Keratinocyte (primary cell): Measurements from ENCODE around the gene KRT73. TPM values are rescaled to one million over a fixed set of nuclear protein-coding genes. Genes with fewer than 3 reads are reported as not detected.

Experiments
- DNase-seq: peaks from one replicate; pipeline ENCODE4 v3.0.0-alpha.2; 2011; ENCODE audit warnings: low read depth, missing footprints, low spot score
- FAIRE-seq: peaks from 2 replicates; lab custom pipeline; 2011; peaks lifted over from hg19 to GRCh38; lab: Jason Lieb, UNC
- H2AFZ ChIP-seq: 2 replicates; pipeline ENCODE4 v1.6.0; 2012; ENCODE audit warnings: low read length, control low read depth, inconsistent platforms; ENCODE audit not compliant: control insufficient read depth
- H3K27ac ChIP-seq: 2 replicates; pipeline ENCODE4 v1.5.1; 2011; ENCODE audit warnings: low read length; ENCODE audit not compliant: control insufficient read depth, insufficient read depth
- H3K27me3 ChIP-seq: 3 replicates; pipeline ENCODE4 v1.6.0; 2011; ENCODE audit warnings: low read length; ENCODE audit not compliant: control insufficient read depth, insufficient read depth; ENCODE audit errors: extremely low read depth
- H3K36me3 ChIP-seq, 2 experiments: 2 replicates in 1 of 2; 3 replicates in 1 of 2; pipeline ENCODE4 v1.5.1; 2011; ENCODE audit warnings: low read length in 2 of 2, mild to moderate bottlenecking in 1 of 2; ENCODE audit not compliant: control insufficient read depth in 2 of 2, insufficient read depth in 2 of 2; ENCODE audit errors: extremely low read depth in 1 of 2
- H3K4me1 ChIP-seq: 3 replicates; pipeline ENCODE4 v1.5.1; 2011; ENCODE audit warnings: low read length; ENCODE audit not compliant: control insufficient read depth, insufficient read depth; ENCODE audit errors: extremely low read depth
- H3K4me2 ChIP-seq: 3 replicates; pipeline ENCODE4 v1.6.0; 2011; ENCODE audit warnings: low read depth, low read length; ENCODE audit not compliant: control insufficient read depth, insufficient read depth; ENCODE audit errors: extremely low read depth
- H3K4me3 ChIP-seq, 3 experiments: fragments of 200-600 bp in 1 of 3; sonication (generic) in 1 of 3; 2 replicates in 2 of 3; 3 replicates in 1 of 3; pipeline ENCODE4 v1.5.1; 2011 to 2016; ENCODE audit warnings: low read length in 3 of 3, mild to moderate bottlenecking in 3 of 3, control low read depth in 2 of 3, inconsistent platforms in 1 of 3, low read depth in 1 of 3, mixed read lengths in 1 of 3, mixed run types in 1 of 3, moderate library complexity in 1 of 3; ENCODE audit not compliant: control insufficient read depth in 2 of 3, insufficient read depth in 2 of 3; ENCODE audit errors: extremely low read depth in 1 of 3
- H3K79me2 ChIP-seq: 2 replicates; pipeline ENCODE4 v1.6.0; 2012; ENCODE audit warnings: low read length; ENCODE audit not compliant: control insufficient read depth, insufficient read depth
- H3K9ac ChIP-seq: 3 replicates; pipeline ENCODE4 v1.6.0; 2011; ENCODE audit warnings: low read length; ENCODE audit not compliant: control insufficient read depth, insufficient read depth; ENCODE audit errors: extremely low read depth
- H3K9me1 ChIP-seq: 3 replicates; pipeline ENCODE4 v1.6.0; 2011; ENCODE audit warnings: low read length; ENCODE audit not compliant: control insufficient read depth, insufficient read depth; ENCODE audit errors: extremely low read depth
- H3K9me3 ChIP-seq: 2 replicates; pipeline ENCODE4 v1.5.1; 2012; ENCODE audit warnings: low read depth, low read length; ENCODE audit not compliant: control insufficient read depth
- H4K20me1 ChIP-seq: 3 replicates; pipeline ENCODE4 v1.6.0; 2011; ENCODE audit warnings: low read length; ENCODE audit not compliant: control insufficient read depth, insufficient read depth; ENCODE audit errors: extremely low read depth
- EZH2 ChIP-seq: IDR thresholded peaks from one replicate; pipeline ENCODE4 v1.6.1; 2012; ENCODE audit warnings: inconsistent platforms, mild to moderate bottlenecking, low read length, moderate library complexity
- dilution Hi-C: fragments of 300-500 bp; cut with MboI; formaldehyde crosslinking; loops from one replicate; pipeline ENCODE4 v1.7.0; 2020; ENCODE audit warnings: low sequenced_read_pairs; ENCODE audit not compliant: extremely low pct_ligation_motif_present
- polyA plus RNA-seq, 5 experiments: library from polyadenylated mRNA; depleted of rRNA in 3 of 5; stranded (reverse) in 3 of 5; stranded (forward) in 1 of 5; unstranded in 1 of 5; fragments of >200 nt; gene quantifications; 1 replicate in 1 of 5; 2 replicates in 3 of 5; 3 replicates in 1 of 5; pipeline versions ENCODE4 v1.2.1 to v1.2.3, GENCODE V29; 2011 to 2012; ENCODE audit warnings: missing spikeins in 2 of 5, low read depth in 1 of 5, low replicate concordance in 1 of 5
- TF ChIP-seq, protein P1 (sequence below), 3 experiments: IDR thresholded peaks in 1 of 3; conservative IDR thresholded peaks in 1 of 3; optimal IDR thresholded peaks in 1 of 3; 2 replicates in 2 of 3; 3 replicates in 1 of 3; pipeline versions ENCODE3 to v1.5.1; 2011; ENCODE audit warnings: low read length in 3 of 3, mild to moderate bottlenecking in 3 of 3, moderate library complexity in 2 of 3, control low read depth in 1 of 3, inconsistent platforms in 1 of 3; ENCODE audit not compliant: insufficient read depth in 2 of 3; ENCODE audit errors: extremely low read depth in 1 of 3

KRT73 gene
- polyA plus RNA-seq, 1 donor (not counting 4 experiments of a cell fraction or from before 2014, with no cell fraction given) = 0.03 TPM

DNA sequence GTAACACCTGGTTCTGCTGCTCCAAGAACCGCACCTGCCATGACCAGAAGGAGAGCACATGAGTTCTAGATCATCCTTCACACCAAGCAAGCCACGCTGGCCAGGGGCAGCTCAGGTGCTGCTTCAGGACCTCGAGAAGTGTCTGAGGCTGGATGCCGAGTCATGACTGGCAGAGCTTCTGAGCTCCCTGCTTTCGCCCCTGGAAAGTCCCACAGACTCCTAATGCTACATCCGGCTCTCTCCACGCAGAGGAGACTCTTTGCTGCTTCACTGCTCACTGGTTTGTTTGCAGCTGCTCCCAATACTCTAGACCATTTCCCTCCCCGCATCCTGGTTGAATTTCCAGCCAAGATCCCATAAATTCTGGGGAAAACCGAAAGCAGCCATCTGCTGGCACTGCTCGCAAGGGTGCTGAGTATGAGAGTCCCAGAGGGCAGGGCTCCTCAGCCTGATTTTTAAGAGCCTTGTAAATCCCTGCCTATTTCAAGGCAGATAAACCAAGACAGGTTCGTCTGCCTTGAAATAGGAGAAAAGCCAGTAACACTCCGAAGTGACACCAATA is 32.2 kb upstream of the KRT73 start:
- Histone ChIP-seq H4K20me1 (no peaks in the 10 kb centered on the region), H3K9ac (no peak overlapping the region), H3K36me3 (no peaks in the 10 kb centered on the region), H3K9me3 (peaks cover 2% of the 10 kb centered on the region), H3K79me2 (no peaks in the 10 kb centered on the region), H3K4me1 (peaks cover 11% of the 10 kb centered on the region), H3K27ac (no peak overlapping the region), H3K27me3 (peaks cover 8% of the 10 kb centered on the region), H3K9me1 (no peaks in the 10 kb centered on the region), H2AFZ (peak overlapping the region; percentile 1), H3K4me2 (peak overlapping the region; percentile 60), H3K4me3 (peak overlapping the region in 1 of 3 experiments; percentile 11)
- dilution Hi-C loops = no loop called here
- no peak for TF ChIP-seq EZH2
- TF ChIP-seq, protein P1, sequence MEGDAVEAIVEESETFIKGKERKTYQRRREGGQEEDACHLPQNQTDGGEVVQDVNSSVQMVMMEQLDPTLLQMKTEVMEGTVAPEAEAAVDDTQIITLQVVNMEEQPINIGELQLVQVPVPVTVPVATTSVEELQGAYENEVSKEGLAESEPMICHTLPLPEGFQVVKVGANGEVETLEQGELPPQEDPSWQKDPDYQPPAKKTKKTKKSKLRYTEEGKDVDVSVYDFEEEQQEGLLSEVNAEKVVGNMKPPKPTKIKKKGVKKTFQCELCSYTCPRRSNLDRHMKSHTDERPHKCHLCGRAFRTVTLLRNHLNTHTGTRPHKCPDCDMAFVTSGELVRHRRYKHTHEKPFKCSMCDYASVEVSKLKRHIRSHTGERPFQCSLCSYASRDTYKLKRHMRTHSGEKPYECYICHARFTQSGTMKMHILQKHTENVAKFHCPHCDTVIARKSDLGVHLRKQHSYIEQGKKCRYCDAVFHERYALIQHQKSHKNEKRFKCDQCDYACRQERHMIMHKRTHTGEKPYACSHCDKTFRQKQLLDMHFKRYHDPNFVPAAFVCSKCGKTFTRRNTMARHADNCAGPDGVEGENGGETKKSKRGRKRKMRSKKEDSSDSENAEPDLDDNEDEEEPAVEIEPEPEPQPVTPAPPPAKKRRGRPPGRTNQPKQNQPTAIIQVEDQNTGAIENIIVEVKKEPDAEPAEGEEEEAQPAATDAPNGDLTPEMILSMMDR (optimal IDR thresholded peaks at IDR 0.05 in 1 of 3, IDR thresholded peaks at IDR 0.05 in 1 of 3, conservative IDR thresholded peaks at IDR 0.05 in 1 of 3; ENCODE audit: extremely low read depth in 1 of 3, insufficient read depth in 2 of 3, low read length in 3 of 3) = no peak
- DNase-seq (no peak), FAIRE-seq (no peak)

DNA sequence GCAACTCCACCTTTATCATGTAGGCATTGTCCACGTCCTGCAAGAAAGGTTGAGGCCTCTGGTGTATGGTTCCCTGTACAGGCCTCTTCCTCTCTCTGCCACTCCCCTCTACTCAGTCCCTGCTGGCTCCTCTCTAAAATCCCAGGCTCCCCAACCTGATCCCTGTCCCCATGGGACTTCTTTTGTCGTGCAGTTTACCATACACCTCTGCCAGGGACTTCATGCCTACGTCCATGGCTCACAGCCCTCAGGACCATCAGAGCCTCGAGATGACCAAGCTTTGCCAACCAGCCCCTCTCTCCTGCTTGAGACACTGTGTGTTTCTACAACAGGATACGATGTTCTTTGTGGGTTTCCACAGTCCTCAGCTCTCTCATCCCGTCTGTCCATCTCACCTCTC is 30.7 kb upstream of the KRT73 start:
- peaks cover 5% of the 10 kb centered on the region for H3K4me1 ChIP-seq
- H3K9me3 ChIP-seq = peaks cover 2% of the 10 kb centered on the region
- no peaks in the 10 kb centered on the region for H4K20me1 ChIP-seq
- peaks cover 14% of the 10 kb centered on the region for H3K27me3 ChIP-seq
- H3K9me1 ChIP-seq = no peaks in the 10 kb centered on the region
- no peak overlapping the region for H3K27ac ChIP-seq
- H3K4me2 ChIP-seq = no peak overlapping the region
- no peak for TF ChIP-seq EZH2
- TF ChIP-seq, protein P1 (optimal IDR thresholded peaks at IDR 0.05 in 1 of 3, IDR thresholded peaks at IDR 0.05 in 1 of 3, conservative IDR thresholded peaks at IDR 0.05 in 1 of 3; ENCODE audit: extremely low read depth in 1 of 3, insufficient read depth in 2 of 3, low read length in 3 of 3) = no peak
- dilution Hi-C loops = no loop called here
- no peak overlapping the region for H3K9ac ChIP-seq
- no peak overlapping the region for H3K4me3 ChIP-seq
- H3K79me2 ChIP-seq = no peaks in the 10 kb centered on the region
- DNase-seq (no peak), FAIRE-seq (no peak)
- H3K36me3 ChIP-seq = no peaks in the 10 kb centered on the region
- H2AFZ ChIP-seq = no peak overlapping the region
